Measurements from ENCODE around the gene NEDD4L.

Gene NEDD4L

DNA sequence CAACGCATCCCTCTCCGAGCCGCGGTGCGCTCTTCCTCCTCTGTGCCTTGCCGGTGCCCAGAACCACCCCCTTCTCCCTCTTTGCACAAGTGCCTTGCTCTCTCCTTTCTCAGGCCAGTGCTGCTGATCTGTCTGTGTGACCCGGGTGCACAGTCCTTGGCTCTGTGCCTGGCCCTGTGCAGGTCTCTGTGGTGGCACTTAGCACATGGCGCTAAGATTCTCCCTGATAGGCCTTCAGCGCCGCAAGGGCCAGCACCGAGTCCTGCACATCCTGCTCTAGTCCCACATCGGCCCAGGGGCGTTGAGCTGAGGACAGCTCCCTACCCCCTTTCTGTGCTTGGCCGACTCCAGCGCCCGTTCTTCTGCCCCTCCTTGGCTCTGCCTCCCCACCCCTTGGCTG is 136.1 kb downstream of the NEDD4L start:
- Histone ChIP-seq H3K9ac (ENCODE audit: low read depth, low read length) (no peak overlapping the region), H3K4me1 (ENCODE audit: insufficient read depth, low read length) (peaks cover 10% of the 10 kb centered on the region), H3K9me3 (ENCODE audit: control insufficient read depth, insufficient read depth, low read length) (no peaks in the 10 kb centered on the region; the same call in 1 of the 2 replicates), H3K36me3 (ENCODE audit: insufficient read depth, low read length) (no peaks in the 10 kb centered on the region)

DNA sequence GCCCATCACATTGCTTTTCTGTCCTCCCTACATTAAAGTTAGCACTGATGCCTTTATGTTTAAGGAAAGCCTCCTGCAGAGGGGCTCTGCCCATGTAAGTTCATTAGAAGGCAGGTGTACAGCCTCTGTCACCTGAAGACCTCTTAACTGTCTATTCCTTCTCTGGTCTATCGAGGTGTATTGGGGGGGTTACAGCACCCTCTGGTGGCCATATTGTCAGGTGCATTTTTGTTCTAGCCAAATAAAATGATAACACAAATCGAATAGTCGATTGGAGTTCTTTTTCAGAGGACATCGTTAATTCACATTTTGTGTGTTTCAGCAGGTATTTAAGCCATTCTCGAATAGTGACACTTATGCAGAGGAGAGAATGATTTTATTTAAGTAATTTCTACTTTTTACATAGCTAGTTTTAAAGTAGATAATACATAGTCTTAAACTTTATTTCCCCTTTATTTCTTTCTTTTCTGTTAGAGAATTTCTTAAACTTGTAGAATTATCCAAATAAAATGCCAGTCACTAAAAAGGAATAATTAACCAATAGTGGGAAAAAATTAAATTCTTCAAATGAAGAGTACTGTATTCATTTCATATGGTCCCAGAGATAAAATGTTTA is 136.8 kb downstream of the NEDD4L start:
- Histone ChIP-seq H3K9ac (ENCODE audit: low read depth, low read length) (no peak overlapping the region), H3K36me3 (ENCODE audit: insufficient read depth, low read length) (no peaks in the 10 kb centered on the region), H3K9me3 (ENCODE audit: control insufficient read depth, insufficient read depth, low read length) (no peaks in the 10 kb centered on the region; the same call in 1 of the 2 replicates), H3K4me1 (ENCODE audit: insufficient read depth, low read length) (peaks cover 10% of the 10 kb centered on the region)

DNA sequence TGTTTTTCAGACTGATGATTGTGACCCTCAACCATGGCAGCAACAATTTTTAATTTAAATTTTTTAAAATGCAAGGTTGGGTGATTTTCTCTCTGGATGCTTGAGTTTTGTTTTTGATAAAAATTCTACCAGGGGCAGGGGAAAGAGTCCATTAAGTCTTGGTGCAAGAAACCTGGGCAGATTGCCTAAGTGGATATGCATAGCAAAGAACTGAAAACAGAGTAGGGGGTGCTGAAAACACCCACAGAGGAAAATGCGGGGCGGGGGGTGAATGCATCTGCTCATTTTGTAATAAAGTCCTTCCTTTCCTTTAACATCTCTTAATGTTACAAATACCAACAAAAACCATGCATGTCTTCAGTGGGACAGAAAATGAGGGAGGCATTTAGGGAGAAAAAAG is 138.0 kb downstream of the NEDD4L start:
- peaks cover 12% of the 10 kb centered on the region for H3K4me1 ChIP-seq (ENCODE audit: insufficient read depth, low read length)
- no peak overlapping the region for H3K9ac ChIP-seq (ENCODE audit: low read depth, low read length)
- H3K9me3 ChIP-seq (ENCODE audit: control insufficient read depth, insufficient read depth, low read length), result no peaks in the 10 kb centered on the region; the same call in 1 of the 2 replicates
- no peaks in the 10 kb centered on the region for H3K36me3 ChIP-seq (ENCODE audit: insufficient read depth, low read length)

DNA sequence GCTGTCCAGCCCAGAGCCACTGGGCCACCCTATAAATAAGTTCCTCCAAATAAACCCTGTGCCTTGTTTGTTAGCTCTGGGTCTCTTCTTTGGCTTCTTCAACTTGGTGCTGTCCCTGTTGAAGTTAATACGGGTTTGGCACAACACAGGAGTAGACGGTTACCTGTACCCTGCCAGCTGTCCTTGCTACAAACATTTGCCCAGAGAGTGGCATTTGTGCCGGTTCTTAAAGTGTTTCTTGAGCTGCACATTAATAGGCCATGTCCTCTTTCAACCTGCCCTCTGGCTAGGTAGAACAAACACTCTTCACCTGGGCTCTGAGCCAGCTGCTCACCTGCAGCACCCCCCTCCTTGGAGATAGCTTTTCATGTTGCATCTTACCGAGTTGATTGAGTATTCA is 139.2 kb downstream of the NEDD4L start:
- no peaks in the 10 kb centered on the region; the same call in 1 of the 2 replicates for H3K9me3 ChIP-seq (ENCODE audit: control insufficient read depth, insufficient read depth, low read length)
- no peaks in the 10 kb centered on the region for H3K36me3 ChIP-seq (ENCODE audit: insufficient read depth, low read length)
- H3K9ac ChIP-seq (ENCODE audit: low read depth, low read length), result no peak overlapping the region
- peaks cover 12% of the 10 kb centered on the region; the same call in 1 of the 2 replicates for H3K4me1 ChIP-seq (ENCODE audit: insufficient read depth, low read length)

DNA sequence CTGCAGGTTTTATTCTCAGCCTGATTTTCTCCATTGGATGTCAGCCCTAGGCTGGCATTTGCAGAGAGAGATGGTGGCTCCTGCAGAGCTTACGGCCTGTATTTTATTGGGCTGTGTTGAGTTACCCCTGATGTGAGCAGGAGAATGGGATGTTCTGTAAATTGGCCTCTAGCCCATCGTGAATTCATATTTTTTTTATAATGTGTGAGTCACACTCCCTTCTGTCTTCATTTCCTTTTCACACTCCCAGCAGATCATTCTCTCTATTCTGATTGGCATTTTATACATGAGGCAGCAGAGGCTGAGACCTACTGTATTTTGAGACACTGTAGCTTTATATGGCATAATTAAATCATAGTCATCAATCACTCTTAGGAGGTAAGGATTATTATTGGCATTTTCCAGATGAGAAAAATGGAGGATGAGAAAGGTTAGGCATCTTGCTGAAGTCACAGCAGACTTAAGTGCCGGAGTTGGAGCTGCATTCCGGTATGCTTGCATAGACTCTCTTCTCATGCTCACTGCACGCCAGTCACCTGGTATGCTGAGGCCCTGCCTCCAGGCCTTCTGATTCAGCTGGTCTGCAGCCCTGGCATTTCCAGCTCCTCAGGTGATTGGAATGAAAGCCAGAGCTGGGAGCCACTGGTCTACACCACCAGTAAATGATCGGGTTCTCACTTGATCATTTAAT is 142.4 kb downstream of the NEDD4L start:
- Histone ChIP-seq H3K4me1 (ENCODE audit: insufficient read depth, low read length) (peaks cover 27% of the 10 kb centered on the region), H3K9ac (ENCODE audit: low read depth, low read length) (no peak overlapping the region), H3K9me3 (ENCODE audit: control insufficient read depth, insufficient read depth, low read length) (no peaks in the 10 kb centered on the region; the same call in 1 of the 2 replicates)

DNA sequence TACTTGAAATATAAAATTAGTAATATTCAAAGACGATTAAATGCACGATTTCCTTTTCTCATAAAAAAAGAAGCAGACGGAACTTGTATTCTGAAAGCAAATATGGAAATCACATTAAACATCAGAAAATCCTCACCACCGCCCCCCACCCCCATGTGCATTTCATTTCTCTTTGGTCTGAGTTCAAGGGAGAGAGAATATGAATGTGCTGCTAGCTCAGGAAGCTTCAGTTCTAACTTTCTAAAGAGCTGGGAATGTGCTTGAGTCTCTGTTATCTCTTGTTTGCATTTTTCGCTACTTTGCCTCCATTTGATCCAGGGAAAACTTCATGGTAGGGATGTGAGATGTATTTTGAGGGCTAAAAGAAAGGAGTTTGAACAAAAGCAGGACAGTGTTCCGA is 143.6 kb downstream of the NEDD4L start:
- peaks cover 27% of the 10 kb centered on the region for H3K4me1 ChIP-seq (ENCODE audit: insufficient read depth, low read length)
- no peaks in the 10 kb centered on the region for H3K36me3 ChIP-seq (ENCODE audit: insufficient read depth, low read length)
- H3K9me3 ChIP-seq (ENCODE audit: control insufficient read depth, insufficient read depth, low read length), result no peaks in the 10 kb centered on the region; the same call in 1 of the 2 replicates
- no peak overlapping the region for H3K9ac ChIP-seq (ENCODE audit: low read depth, low read length)

More for the DNA sequence above, 142.4 kb downstream of the NEDD4L start:
- H3K36me3 ChIP-seq (ENCODE audit: insufficient read depth, low read length), result no peaks in the 10 kb centered on the region

DNA sequence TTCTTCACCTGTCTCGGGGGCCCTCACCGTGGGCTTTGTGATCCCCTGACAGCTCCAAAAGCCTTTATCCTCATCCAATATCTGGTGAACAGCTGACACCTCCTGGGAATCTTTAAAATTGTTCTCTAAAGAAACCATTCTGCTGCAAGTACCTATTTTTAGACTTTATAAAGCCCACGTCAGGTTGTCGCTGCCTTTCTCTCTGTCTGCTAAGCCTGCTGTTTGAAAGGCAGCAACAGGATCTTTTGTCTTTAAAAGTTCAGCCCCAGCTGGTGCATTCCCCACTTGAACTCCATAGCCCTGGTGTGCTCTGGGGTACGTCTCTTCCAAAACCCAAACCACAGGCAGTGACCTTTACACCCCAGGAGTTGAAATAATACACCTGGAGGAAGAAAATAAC is 145.0 kb downstream of the NEDD4L start:
- H3K9me3 ChIP-seq (ENCODE audit: control insufficient read depth, insufficient read depth, low read length), result no peaks in the 10 kb centered on the region
- no peaks in the 10 kb centered on the region for H3K36me3 ChIP-seq (ENCODE audit: insufficient read depth, low read length)
- no peak overlapping the region for H3K9ac ChIP-seq (ENCODE audit: low read depth, low read length)
- H3K4me1 ChIP-seq (ENCODE audit: insufficient read depth, low read length), result peaks cover 27% of the 10 kb centered on the region

DNA sequence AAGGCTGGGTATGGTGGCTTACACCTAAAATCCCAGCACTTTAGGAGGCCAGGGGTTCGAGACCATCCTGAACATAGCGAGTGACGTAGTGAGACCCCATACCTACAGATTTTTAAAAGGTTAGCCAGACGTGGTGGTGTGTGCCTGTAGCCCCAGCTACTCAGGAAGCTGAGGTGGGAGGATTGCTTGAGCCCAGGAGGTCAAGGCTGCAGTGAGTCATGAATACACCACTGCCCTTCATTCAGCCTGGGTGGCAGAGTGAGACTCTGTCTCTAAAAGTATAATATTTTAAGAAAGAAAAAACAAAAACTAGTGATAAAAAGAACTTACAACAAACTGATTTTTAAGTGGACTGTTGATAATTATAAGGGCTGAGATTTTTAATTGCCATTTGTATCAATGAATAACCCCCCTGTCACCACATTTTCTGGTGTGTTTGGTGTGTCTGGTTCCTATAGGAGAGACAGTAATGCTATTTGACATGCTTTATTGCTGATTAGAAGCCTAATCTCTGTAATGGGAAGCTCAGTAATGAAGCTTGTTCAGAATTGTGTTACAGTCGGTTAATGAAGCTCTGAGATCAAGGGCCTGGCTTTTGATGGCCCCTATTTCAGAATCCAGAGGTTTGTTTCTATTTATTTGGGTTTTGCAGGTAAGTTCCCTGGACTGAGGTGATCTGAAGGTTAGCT is 147.0 kb downstream of the NEDD4L start:
- Histone ChIP-seq H3K4me1 (ENCODE audit: insufficient read depth, low read length) (peaks cover 37% of the 10 kb centered on the region), H3K36me3 (ENCODE audit: insufficient read depth, low read length) (no peaks in the 10 kb centered on the region), H3K9ac (ENCODE audit: low read depth, low read length) (no peak overlapping the region), H3K9me3 (ENCODE audit: control insufficient read depth, insufficient read depth, low read length) (no peaks in the 10 kb centered on the region)

DNA sequence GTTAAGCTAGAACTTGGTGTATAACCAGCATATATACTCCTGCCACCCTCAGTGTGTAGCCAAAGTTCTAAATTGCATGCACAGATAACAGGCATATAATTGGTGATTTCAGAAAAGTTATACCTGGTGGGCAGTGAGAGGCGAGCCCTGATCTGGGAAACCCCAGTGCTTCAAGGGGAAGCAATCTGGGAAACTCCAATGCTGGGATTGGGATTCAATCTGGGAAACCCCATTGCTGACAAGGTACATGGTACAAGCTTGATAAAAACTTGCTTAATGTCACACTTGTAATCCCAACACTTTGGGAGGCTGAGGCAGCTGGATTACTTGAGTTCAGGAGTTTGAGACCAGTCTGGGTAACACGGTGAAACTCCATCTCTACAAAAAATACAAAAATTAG is 147.6 kb downstream of the NEDD4L start:
- H3K36me3 ChIP-seq (ENCODE audit: insufficient read depth, low read length), result no peaks in the 10 kb centered on the region
- H3K4me1 ChIP-seq (ENCODE audit: insufficient read depth, low read length), result peaks cover 35% of the 10 kb centered on the region
- no peaks in the 10 kb centered on the region for H3K9me3 ChIP-seq (ENCODE audit: control insufficient read depth, insufficient read depth, low read length)
- H3K9ac ChIP-seq (ENCODE audit: low read depth, low read length), result no peak overlapping the region

DNA sequence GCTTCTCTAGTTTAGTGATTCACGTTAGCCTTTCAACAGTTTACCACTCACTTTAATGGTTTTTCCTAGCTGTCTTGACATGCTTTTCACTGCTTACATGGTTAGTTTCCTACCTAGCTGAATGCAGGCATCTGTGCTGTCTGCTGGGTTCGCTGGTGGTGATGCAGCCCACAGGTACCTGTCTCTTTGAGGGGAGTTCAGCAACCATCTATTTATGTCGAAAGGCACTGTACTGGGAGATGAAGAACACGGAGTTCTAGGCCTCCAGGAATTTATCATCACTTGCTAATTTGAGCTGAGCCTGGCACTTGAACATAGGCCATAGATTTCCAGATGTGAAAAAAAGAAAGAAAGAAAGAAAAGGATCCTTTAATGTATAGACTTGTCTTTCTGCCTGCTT is 148.5 kb downstream of the NEDD4L start:
- H3K4me1 ChIP-seq (ENCODE audit: insufficient read depth, low read length), result peaks cover 41% of the 10 kb centered on the region
- H3K9me3 ChIP-seq (ENCODE audit: control insufficient read depth, insufficient read depth, low read length), result no peaks in the 10 kb centered on the region
- H3K9ac ChIP-seq (ENCODE audit: low read depth, low read length), result no peak overlapping the region
- no peaks in the 10 kb centered on the region for H3K36me3 ChIP-seq (ENCODE audit: insufficient read depth, low read length)

DNA sequence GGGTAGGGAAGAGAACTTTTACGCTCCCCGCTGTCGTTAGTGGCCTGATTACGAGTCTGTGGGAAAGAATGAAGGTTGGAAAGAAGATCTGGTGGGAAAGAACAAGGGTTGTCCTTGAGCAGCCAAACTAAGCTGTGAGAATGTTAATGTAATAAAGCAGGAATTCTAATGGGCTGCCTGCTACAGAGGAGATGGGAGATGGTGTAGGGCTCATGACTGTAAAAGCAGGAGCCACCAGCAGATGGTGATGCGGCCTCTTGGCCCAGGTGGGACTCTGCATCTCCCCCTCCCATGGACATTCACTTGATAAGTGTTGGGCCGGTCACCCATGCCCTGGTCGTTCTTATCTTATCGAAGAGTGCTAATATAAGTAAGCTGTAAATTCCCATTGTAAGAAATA is 150.0 kb downstream of the NEDD4L start:
- H3K4me1 ChIP-seq (ENCODE audit: insufficient read depth, low read length), result peaks cover 32% of the 10 kb centered on the region
- no peaks in the 10 kb centered on the region for H3K36me3 ChIP-seq (ENCODE audit: insufficient read depth, low read length)
- H3K9ac ChIP-seq (ENCODE audit: low read depth, low read length), result no peak overlapping the region
- H3K9me3 ChIP-seq (ENCODE audit: control insufficient read depth, insufficient read depth, low read length), result no peaks in the 10 kb centered on the region

DNA sequence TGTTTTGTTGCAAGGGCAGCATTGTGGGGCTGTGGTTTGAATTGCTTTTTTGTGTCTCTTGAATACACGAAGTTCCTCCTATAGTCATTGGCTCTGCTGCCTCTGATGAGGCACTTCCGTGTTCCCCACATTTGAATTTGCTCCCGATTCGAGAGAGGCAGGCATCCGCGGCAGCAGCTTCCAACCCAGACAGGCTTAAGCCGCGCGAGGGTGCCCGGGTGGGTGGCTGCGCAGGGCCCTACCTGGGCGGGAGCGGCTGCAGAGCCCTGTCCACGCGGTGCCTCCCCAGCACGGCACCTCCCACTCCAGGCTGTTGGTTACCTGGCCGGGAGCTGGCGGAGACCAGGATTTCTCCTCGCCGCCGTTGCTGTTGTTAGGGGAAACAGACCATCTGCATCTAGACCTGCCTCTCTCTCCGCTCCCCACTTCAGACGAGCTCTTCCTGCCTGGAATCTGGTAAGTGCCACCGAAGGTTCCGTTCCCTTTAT is 151.3 kb downstream of the NEDD4L start:
- no peaks in the 10 kb centered on the region for H3K36me3 ChIP-seq (ENCODE audit: insufficient read depth, low read length)
- H3K9me3 ChIP-seq (ENCODE audit: control insufficient read depth, insufficient read depth, low read length), result no peaks in the 10 kb centered on the region
- H3K4me1 ChIP-seq (ENCODE audit: insufficient read depth, low read length), result peaks cover 26% of the 10 kb centered on the region
- H3K9ac ChIP-seq (ENCODE audit: low read depth, low read length), result peak overlapping the region; percentile 59

DNA sequence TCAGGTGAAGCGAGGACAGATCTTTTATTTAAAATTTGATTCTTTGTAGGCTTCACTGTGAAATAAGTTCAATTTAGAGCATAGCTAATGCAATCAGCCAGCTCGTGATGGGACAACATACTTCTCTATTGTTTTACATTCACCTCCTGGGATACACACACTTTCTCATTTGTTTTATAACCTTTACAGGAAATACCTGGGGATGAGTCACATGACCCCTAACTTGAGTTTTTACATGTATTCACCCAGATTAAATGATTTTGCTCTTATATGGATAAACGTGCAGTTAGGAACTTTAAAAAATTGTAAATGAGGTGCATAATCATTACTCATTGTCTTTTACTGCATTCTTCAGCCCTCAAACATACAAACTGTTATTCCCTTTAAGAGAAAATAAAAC is 152.1 kb downstream of the NEDD4L start:
- no peaks in the 10 kb centered on the region for H3K36me3 ChIP-seq (ENCODE audit: insufficient read depth, low read length)
- H3K9me3 ChIP-seq (ENCODE audit: control insufficient read depth, insufficient read depth, low read length), result no peaks in the 10 kb centered on the region
- peaks cover 24% of the 10 kb centered on the region for H3K4me1 ChIP-seq (ENCODE audit: insufficient read depth, low read length)
- H3K9ac ChIP-seq (ENCODE audit: low read depth, low read length), result peak overlapping the region; percentile 59

DNA sequence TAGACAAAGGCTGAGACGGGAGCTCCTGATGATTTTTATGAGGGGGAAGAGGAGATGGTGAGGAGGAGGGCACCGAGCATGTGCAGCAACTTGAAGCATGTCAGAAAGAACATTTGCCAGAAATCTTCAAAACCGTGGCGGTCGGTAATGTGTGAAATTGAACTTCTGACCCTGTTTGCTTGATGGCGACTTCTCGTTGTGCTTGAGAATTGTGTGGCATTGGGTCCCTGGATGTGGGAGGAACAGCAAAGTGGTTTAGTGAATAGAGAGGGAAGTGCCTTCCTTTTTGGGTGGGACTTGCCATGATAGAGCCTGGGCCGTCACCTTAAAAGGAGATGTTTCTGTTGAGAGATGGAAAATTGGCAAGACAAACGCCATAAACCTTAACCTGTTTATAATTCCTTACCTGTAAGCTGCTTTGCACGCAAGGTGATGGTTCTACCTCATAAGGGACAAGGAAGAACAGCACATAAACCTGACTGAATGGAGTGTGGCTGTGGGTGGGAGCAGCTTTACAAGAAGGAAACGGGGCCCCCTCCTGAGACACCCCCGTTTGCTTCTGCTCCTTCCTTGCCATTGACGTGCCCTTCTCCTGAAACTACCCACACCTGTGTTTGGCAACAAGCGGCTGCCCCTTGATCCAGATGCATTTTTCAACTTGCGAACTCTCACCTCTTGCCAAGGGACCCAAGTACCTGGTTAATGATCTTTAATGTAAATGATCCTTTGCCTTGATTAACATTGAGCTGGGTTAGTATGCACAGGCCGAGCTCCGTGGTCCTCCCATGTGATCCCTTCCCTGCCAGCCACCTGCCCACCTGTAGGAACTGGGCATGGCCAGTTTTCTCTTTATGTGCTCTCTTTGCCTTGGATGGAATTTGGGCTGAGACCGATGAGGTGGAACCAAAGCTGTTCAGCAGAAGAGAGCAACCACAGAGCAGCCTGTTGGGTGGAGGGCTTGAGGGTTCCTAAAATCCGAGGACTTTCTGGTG is 153.2 kb downstream of the NEDD4L start:
- H3K9ac ChIP-seq (ENCODE audit: low read depth, low read length), result peak overlapping the region; percentile 33; the same call in 1 of the 2 replicates

More for the DNA sequence above, 153.2 kb downstream of the NEDD4L start:
- Histone ChIP-seq H3K4me1 (ENCODE audit: insufficient read depth, low read length) (peaks cover 32% of the 10 kb centered on the region), H3K36me3 (ENCODE audit: insufficient read depth, low read length) (no peaks in the 10 kb centered on the region), H3K9me3 (ENCODE audit: control insufficient read depth, insufficient read depth, low read length) (no peaks in the 10 kb centered on the region)

All from ES-I3 (cell line).